Activated T-cell treated with anti-CD3 and anti-CD28 coated beads, Interleukin-2, amount 50 U/mL, for 1 hour (primary cell): ENCODE measurements around the gene SYNDIG1.

Experiments used
- DNase-seq: peaks from one replicate; pipeline ENCODE4 v3.0.0-alpha.2; 2020

The SYNDIG1 gene

GRCh38 chr20:24572140-24572539, 102.7 kb downstream of the SYNDIG1 start:
- DNase-seq, result no peak

DNA sequence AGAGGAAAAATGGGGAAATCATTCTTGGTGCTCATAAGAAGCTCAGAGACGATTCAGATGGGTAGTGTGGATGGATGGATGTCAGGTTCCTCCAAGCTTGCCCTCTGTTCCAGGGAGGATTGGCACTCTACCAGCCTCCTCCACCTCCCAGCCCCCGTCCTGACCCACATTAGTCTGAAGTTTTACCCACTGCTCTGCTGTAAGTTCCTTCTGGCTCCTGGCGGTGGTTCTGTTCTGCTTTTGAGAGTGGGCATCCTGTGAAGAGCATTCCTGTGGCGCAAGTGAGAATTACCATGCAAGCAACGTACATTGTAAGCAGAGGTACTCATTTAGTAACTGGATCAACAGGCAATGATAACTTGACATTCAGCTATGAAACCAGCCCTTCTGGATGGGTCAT, 103.4 kb downstream of the SYNDIG1 start:
- DNase-seq, result no peak

DNA sequence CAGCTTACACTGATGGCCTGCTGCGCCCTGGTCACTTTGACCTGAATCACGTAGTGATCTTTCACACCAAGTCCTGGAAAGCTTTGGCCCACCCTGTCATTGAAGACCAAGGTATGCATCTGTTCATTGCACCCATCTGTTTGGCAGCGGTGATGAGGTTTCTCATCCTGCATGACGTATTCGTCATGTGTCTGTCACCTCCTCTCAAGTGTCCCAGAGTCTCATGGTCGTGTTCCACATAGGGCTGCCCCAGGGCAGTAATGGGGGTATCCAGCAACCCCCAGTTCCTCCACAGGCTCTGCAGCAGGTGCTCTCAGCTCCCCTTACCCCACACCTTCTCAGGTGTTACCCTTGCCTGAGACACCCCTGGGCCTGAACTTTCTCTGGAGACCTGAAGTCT, 104.1 kb downstream of the SYNDIG1 start:
- DNase-seq, result no peak

GRCh38 chr20:24574307-24574706, 104.9 kb downstream of the SYNDIG1 start:
- DNase-seq, result no peak

GRCh38 chr20:24574797-24575196, 105.4 kb downstream of the SYNDIG1 start:
- no peak for DNase-seq

GRCh38 chr20:24575811-24576210, 106.4 kb downstream of the SYNDIG1 start:
- DNase-seq, result no peak

- no peak for DNase-seq
Measured at GRCh38 chr20:24576447-24576846, 107.0 kb downstream of the SYNDIG1 start.

- DNase-seq, result no peak
Measured at GRCh38 chr20:24577271-24577909, 108.0 kb downstream of the SYNDIG1 start.

DNA sequence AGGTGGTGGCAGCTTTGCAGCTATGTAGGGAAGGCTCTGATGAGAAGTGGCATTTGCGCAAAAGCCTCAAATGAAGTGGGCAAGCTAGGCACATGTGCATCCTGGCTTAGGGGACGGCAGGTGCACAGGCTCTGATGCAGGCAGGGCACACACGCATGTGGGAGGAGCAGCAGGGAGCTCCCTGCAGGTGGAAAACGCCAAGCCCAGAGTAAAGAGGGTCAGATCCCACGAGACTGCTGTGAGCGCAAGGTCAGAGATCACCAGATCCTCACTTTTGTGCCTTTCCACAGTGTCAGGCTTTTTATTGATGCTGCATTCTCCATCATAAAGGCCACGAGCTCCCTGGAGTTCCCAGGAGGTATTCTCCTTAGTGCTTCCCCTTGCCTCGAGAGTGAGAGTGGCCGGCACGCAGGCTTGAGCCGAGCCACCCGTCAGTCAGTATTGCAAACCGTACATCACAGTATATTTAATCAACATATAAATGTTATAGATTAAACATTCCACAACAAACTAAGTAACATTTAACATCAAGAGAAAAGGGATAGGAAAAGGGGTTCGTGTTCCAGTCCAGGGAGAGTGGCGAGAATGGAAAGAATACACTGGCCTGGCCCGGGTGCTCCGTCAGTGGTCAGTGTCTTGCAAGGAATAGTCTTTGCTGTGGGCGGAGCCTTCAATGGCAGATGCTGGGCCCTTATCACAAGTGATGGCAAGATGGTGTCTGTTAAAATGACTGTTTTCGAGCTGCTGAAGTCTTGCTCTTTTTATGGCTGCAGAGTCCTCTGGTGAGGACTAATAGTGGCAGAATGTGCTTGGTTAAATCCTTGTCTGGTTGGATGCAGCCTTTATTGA, 109.4 kb downstream of the SYNDIG1 start:
- DNase-seq, result no peak

DNA sequence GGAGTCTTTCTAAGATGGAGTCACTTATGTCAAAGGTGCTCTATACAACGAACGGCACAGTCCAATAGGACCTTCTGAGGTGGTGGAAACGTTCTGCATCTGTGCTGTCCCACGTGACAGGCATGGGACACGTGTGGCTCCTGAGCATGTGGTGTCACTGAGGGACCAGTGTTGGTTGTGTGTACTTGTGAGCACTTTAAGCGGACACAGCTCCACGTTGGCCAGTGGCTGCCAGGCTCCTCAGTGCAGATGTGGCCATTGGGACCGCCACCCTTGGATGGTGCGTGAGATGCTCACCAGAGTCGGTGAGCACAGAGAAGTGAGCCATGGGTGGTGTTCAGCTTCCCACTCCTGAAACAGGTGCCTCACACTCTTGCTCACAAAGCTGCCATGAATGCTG, 110.0 kb downstream of the SYNDIG1 start:
- DNase-seq, result no peak

DNA sequence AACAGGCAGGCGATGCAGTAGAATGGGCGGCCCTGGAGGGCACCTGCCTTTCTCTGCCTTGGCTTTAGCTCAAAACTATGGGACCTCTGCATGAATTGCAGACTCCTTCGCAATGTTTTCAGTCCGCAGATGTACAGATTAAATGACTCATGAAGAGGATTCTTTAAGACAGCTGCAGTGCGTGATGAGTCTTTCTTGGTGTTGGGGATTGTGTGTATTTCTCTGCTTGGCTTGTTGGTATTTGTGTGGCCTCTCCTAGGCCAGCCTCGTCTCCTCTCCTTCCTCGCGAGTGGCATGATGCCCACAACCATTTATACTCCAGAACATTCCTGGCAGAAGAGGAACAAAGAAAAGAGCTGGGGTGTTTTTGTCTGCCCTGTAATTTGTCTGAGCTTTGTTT, 110.6 kb downstream of the SYNDIG1 start:
- no peak for DNase-seq

- no peak for DNase-seq
Measured at GRCh38 chr20:24580855-24581254, 111.4 kb downstream of the SYNDIG1 start.

GRCh38 chr20:24581443-24582170, 112.2 kb downstream of the SYNDIG1 start:
- DNase-seq, result no peak

- no peak for DNase-seq
Measured at GRCh38 chr20:24582373-24583168, 113.1 kb downstream of the SYNDIG1 start.

- no peak for DNase-seq
Measured at GRCh38 chr20:24583169-24583792, 113.9 kb downstream of the SYNDIG1 start.

DNA sequence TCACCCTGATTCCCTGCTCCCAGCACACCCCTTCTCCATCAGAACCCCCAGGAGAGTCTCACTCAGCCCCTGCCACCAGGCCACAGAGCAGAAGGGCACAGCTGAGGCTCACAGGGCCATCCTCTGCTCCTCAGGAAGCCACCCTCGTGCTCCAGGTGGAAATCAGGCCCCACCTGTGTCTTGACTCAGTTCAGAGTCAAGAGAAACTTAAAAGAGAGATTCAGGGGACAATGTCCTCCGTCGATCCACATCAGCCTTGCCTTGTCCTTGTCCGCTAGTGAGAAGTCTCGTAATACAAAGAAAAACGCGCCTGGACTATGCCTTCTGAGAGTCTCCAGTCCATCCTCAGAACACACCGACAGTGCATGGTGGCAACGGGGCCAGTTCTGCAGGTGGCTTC, 114.6 kb downstream of the SYNDIG1 start:
- no peak for DNase-seq

DNA sequence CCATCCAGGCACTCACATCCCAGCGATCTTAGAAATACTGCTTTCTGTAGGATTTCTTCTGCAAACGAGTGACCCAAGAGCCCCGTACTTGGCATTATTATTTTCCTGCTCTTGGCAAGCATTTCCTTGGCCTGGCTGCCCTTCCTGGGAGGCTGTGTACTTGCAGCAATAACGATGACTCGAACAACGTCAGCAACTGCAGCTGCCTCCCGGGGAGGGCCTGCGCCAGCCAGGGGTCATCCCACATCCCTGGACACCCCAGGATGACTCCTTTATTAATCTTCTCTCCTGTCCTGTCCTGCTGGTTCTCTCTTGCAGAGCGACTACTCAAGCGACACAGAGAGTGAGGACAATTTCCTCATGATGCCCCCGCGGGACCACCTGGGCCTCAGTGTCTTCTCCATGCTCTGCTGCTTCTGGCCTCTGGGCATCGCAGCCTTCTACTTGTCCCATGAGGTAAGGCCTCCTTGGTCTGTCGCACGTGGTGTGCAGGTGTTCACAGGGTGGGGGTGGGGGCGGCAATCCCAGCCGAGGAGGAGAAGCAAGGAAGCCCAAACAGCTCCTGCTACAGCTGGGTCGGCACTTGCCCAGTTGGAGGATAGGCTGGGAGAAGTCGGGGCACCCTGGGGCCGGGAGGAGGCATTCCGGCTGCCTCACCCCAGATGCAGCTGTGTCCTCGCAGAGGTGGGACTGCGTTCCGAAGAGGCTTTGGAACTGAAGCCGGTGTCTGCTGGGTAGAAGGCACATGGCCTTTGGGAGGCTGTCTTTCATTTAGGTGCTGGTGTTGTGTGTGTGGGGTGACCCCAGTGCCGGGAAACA, 115.3 kb downstream of the SYNDIG1 start:
- no peak for DNase-seq

GRCh38 chr20:24585796-24586522, 116.5 kb downstream of the SYNDIG1 start:
- DNase-seq, result no peak

GRCh38 chr20:24586523-24586840, 117.1 kb downstream of the SYNDIG1 start:
- DNase-seq, result no peak

- DNase-seq, result no peak
Measured at GRCh38 chr20:24587384-24588046, 118.1 kb downstream of the SYNDIG1 start.
